HCT116 (cell line): Measurements from ENCODE around the gene KLK8. TPM values are rescaled to one million over a fixed set of nuclear protein-coding genes. Genes with fewer than 3 reads are reported as not detected.

ENCODE experiments used
- ATAC-seq: fragments of 200-7000 bp; cut with Tn5 transposase; 2 replicates; pipeline ENCODE4 v1.9.1; 2020; ENCODE audit warnings: mild to moderate bottlenecking, moderate library complexity
- BruUV-seq: library from RNA; stranded (reverse); fragments of 400-500 nt; replicated peaks from 2 replicates; lab custom pipeline; 2021; lab: Mats Ljungman, UMichigan
- CTCF ChIA-PET: fragments of 300-600 bp; sonication (Branson Sonifier 250); formaldehyde crosslinking; loops from one replicate; lab custom pipeline; 2021; ENCODE audit warnings: antibody characterized with exemption; lab: Charles Lee
- POLR2A ChIA-PET: fragments of 300-600, 350-600 bp; sonication (Branson Sonifier 250); formaldehyde crosslinking; loops from one replicate; lab custom pipeline; 2021; ENCODE audit warnings: antibody characterized with exemption; lab: Charles Lee
- RAD21 ChIA-PET, 2 experiments: fragments of 300-600 bp; sonication (Branson Sonifier 250); formaldehyde crosslinking; loops; one replicate each; lab custom pipeline; 2023; ENCODE audit warnings: low total read pairs in 2 of 2; ENCODE audit not compliant: uncharacterized antibody in 2 of 2, unreplicated experiment in 2 of 2, low non-redundant PET in 1 of 2; lab: Charles Lee
- DNase-seq: peaks from one replicate; pipeline ENCODE4 v3.0.0-alpha.2; 2010; ENCODE audit warnings: low read depth, low spot score
- H2AFZ ChIP-seq: fragments of 200-600 bp; shearing (Covaris generic), sonication (generic); 2 replicates; pipeline ENCODE4 v1.6.1; 2017; ENCODE audit warnings: low read depth, mixed run types, mixed read lengths, antibody characterized with exemption, low read length; ENCODE audit not compliant: poor library complexity, severe bottlenecking
- H3K27ac ChIP-seq: 2 replicates; pipeline ENCODE4 v1.5.1; 2012; ENCODE audit warnings: low read depth, low read length
- H3K27me3 ChIP-seq: fragments of 200-600 bp; sonication (generic); 2 replicates; pipeline ENCODE4 v1.6.1; 2016; ENCODE audit warnings: mixed run types, low read length, mixed read lengths; ENCODE audit not compliant: insufficient read depth
- H3K36me3 ChIP-seq, 2 experiments: fragments of 200-500 bp in 1 of 2; fragments of 200-600 bp in 1 of 2; sonication (Bioruptor generic) in 1 of 2; sonication (generic) in 1 of 2; 2 replicates each; pipeline versions ENCODE4 v1.5.1 to v1.6.1; 2014 to 2016; ENCODE audit warnings: low read length in 2 of 2, inconsistent platforms in 1 of 2, mixed read lengths in 1 of 2, mixed run types in 1 of 2; ENCODE audit not compliant: insufficient read depth in 2 of 2, control insufficient read depth in 1 of 2
- H3K4me1 ChIP-seq, 2 experiments: fragments of 200-600 bp in 1 of 2; sonication (generic) in 1 of 2; 2 replicates each; pipeline versions ENCODE4 v1.5.1 to v1.6.1; 2012 to 2017; ENCODE audit warnings: low read length in 2 of 2, inconsistent platforms in 1 of 2, mild to moderate bottlenecking in 1 of 2, mixed read lengths in 1 of 2, mixed run types in 1 of 2, moderate library complexity in 1 of 2; ENCODE audit not compliant: insufficient read depth in 2 of 2, control insufficient read depth in 1 of 2
- H3K4me2 ChIP-seq: fragments of 200-600 bp; sonication (generic); 2 replicates; pipeline ENCODE4 v1.6.1; 2017; ENCODE audit warnings: mixed run types, low read length, mixed read lengths
- H3K4me3 ChIP-seq, 2 experiments: fragments of 200-600 bp in 1 of 2; sonication (generic) in 1 of 2; replicated peaks in 1 of 2; 2 replicates each; pipeline ENCODE4 v1.5.1; 2011 to 2016; ENCODE audit warnings: low read length in 2 of 2, control low read depth in 1 of 2, low read depth in 1 of 2, mild to moderate bottlenecking in 1 of 2, mixed read lengths in 1 of 2, mixed run types in 1 of 2
- H3K79me2 ChIP-seq: fragments of 200-600 bp; sonication (generic); 2 replicates; pipeline ENCODE4 v1.6.1; 2017; ENCODE audit warnings: mild to moderate bottlenecking, mixed run types, low read length, moderate library complexity, mixed read lengths; ENCODE audit not compliant: insufficient read depth
- H3K9ac ChIP-seq: fragments of 200-600 bp; sonication (generic); 2 replicates; pipeline ENCODE4 v1.6.1; 2016; ENCODE audit warnings: low read length, mixed read lengths
- H3K9me2 ChIP-seq: fragments of 200-600 bp; sonication (generic), shearing (Covaris generic); 2 replicates; pipeline ENCODE4 v1.6.1; 2017; ENCODE audit warnings: mixed run types, mild to moderate bottlenecking, moderate library complexity; ENCODE audit not compliant: insufficient read depth
- H3K9me3 ChIP-seq, 2 experiments: fragments of 200-500 bp in 1 of 2; fragments of 200-600 bp in 1 of 2; sonication (Bioruptor generic) in 1 of 2; sonication (generic) in 1 of 2; 2 replicates each; pipeline ENCODE4 v1.6.1; 2014 to 2017; ENCODE audit warnings: low read length in 2 of 2, mixed read lengths in 2 of 2, inconsistent platforms in 1 of 2, low read depth in 1 of 2, mild to moderate bottlenecking in 1 of 2, mixed run types in 1 of 2, moderate library complexity in 1 of 2; ENCODE audit not compliant: control insufficient read depth in 1 of 2, insufficient read depth in 1 of 2
- H4K20me1 ChIP-seq: fragments of 200-600 bp; sonication (generic), shearing (Covaris generic); 2 replicates; pipeline ENCODE4 v1.6.1; 2017; ENCODE audit warnings: mixed run types, mild to moderate bottlenecking, moderate library complexity; ENCODE audit not compliant: insufficient read depth
- CBX3 ChIP-seq: IDR thresholded peaks from 2 replicates; pipeline ENCODE4 v1.6.1; 2012; ENCODE audit warnings: low read depth
- CEBPB ChIP-seq: IDR thresholded peaks from 2 replicates; pipeline ENCODE4 v1.6.1; 2012; ENCODE audit warnings: low read depth
- EGR1 ChIP-seq: IDR thresholded peaks from 2 replicates; pipeline ENCODE4 v1.6.1; 2012; ENCODE audit warnings: low read depth
- ELF1 ChIP-seq: IDR thresholded peaks from 2 replicates; pipeline ENCODE4 v1.6.1; 2012; ENCODE audit warnings: low read depth, borderline replicate concordance
- EZH2phosphoT487 ChIP-seq: fragments of 200-600 bp; IDR thresholded peaks from 2 replicates; pipeline ENCODE4 v1.6.1; 2018; ENCODE audit warnings: antibody characterized with exemption, borderline replicate concordance
- FOSL1 ChIP-seq: IDR thresholded peaks from 2 replicates; pipeline ENCODE4 v1.6.1; 2012; ENCODE audit warnings: low read depth
- JUND ChIP-seq: IDR thresholded peaks from 2 replicates; pipeline ENCODE4 v1.6.1; 2012
- POLR2A ChIP-seq: IDR thresholded peaks from 2 replicates; pipeline ENCODE4 v1.7.0; 2011; ENCODE audit warnings: borderline replicate concordance; ENCODE audit not compliant: insufficient read depth, insufficient read length; ENCODE audit errors: extremely low read depth
- POLR2AphosphoS5 ChIP-seq: IDR thresholded peaks from 2 replicates; pipeline ENCODE4 v1.6.1; 2011; ENCODE audit warnings: mild to moderate bottlenecking, low read depth, low read length, moderate library complexity
- RAD21 ChIP-seq: IDR thresholded peaks from 2 replicates; pipeline ENCODE4 v1.6.1; 2012; ENCODE audit warnings: low read depth, mild to moderate bottlenecking
- SIN3A ChIP-seq: IDR thresholded peaks from 2 replicates; pipeline ENCODE4 v1.6.1; 2012; ENCODE audit warnings: low read depth
- SP1 ChIP-seq: IDR thresholded peaks from 2 replicates; pipeline ENCODE4 v1.6.1; 2012; ENCODE audit warnings: low read depth
- SRF ChIP-seq: IDR thresholded peaks from 2 replicates; pipeline ENCODE4 v1.6.1; 2012; ENCODE audit warnings: low read depth
- ZFX ChIP-seq: fragments of 450-650 bp; IDR thresholded peaks from 2 replicates; pipeline ENCODE4 v1.6.1; 2017
- ZNF274 ChIP-seq: fragments of 200-500 bp; sonication (Bioruptor generic); IDR thresholded peaks from 2 replicates; pipeline ENCODE4 v1.6.1; 2014; ENCODE audit warnings: mild to moderate bottlenecking, low read depth, low read length, inconsistent platforms
- intact Hi-C: fragments of 100-400 bp; cut with micrococcal nuclease; formaldehyde crosslinking; loops from 2 replicates; pipeline ENCODE4 v1.10.0; 2022
- total RNA-seq: library from RNA; stranded (reverse); gene quantifications from one replicate; pipeline ENCODE4 v1.2.1, GENCODE V29; 2021; ENCODE audit not compliant: unreplicated experiment
- TF ChIP-seq, protein P1 (sequence below): IDR thresholded peaks from 2 replicates; pipeline ENCODE4 v1.6.1; 2012; ENCODE audit warnings: low read depth
- TF ChIP-seq, protein P2 (sequence below): IDR thresholded peaks from 2 replicates; pipeline ENCODE4 v1.6.1; 2011; ENCODE audit warnings: mild to moderate bottlenecking, low read length, moderate library complexity; ENCODE audit not compliant: insufficient replicate concordance; ENCODE audit errors: extremely low read depth
- TF ChIP-seq, protein P3 (sequence below): IDR thresholded peaks from 2 replicates; pipeline ENCODE4 v1.6.1; 2012
- TF ChIP-seq, protein P4 (sequence below): IDR thresholded peaks from 2 replicates; pipeline ENCODE4 v1.6.1; 2012

Gene KLK8
- total RNA-seq, 1 experiment from 2014 or later, result 92.8 TPM

GRCh38 chr19:51019544-51019925, 18.1 kb upstream of the KLK8 start, which contains the start of gene KLK10:
TSS of gene KLK10 (minus strand) at chr19:51019709. CDS start at chr19:51019130, 579 bp downstream.
- ATAC-seq (0 out of 2 replicates have a peak, but pooled peaks have one; percentile 2), DNase-seq (no peak)
- Histone ChIP-seq H3K79me2 (no peaks in the 10 kb centered on the region), H3K9ac (peak within 1 kb of the TSS; percentile 74), H3K27ac (peak within 1 kb of the TSS; percentile 79), H3K36me3 (no peaks in the 10 kb centered on the region), H3K4me2 (peak within 1 kb of the TSS; percentile 80), H3K4me3 (peak within 1 kb of the TSS; percentile 60 to 73), H2AFZ (no peak within 1 kb of the TSS), H3K9me2 (no peaks in the 10 kb centered on the region), H4K20me1 (no peaks in the 10 kb centered on the region), H3K9me3 (no peaks in the 10 kb centered on the region), H3K4me1 (peaks cover 18 to 53% of the 10 kb centered on the region in 2 experiments), H3K27me3 (no peaks in the 10 kb centered on the region)
- POLR2A ChIA-PET, result interaction anchor here (1.1 to 5.4 kb wide), 5 partner anchors 8 to 215 kb away, joined by 3 to 49 read pairs (median 5); partner anchors contain the start of gene KLK8
- intact Hi-C loops, result no loop called here
- no TSS peak for BruUV-seq
- RAD21 ChIA-PET, result no interaction called here
- no peak for TF ChIP-seq SIN3A
- no peak for TF ChIP-seq JUND
- TF ChIP-seq ZFX, result no peak
- no peak for TF ChIP-seq SRF
- TF ChIP-seq RAD21, result no peak
- no peak for TF ChIP-seq CEBPB
- TF ChIP-seq POLR2A, result no peak
- no peak for TF ChIP-seq CBX3
- TF ChIP-seq POLR2AphosphoS5, result no peak
- TF ChIP-seq, protein P1, sequence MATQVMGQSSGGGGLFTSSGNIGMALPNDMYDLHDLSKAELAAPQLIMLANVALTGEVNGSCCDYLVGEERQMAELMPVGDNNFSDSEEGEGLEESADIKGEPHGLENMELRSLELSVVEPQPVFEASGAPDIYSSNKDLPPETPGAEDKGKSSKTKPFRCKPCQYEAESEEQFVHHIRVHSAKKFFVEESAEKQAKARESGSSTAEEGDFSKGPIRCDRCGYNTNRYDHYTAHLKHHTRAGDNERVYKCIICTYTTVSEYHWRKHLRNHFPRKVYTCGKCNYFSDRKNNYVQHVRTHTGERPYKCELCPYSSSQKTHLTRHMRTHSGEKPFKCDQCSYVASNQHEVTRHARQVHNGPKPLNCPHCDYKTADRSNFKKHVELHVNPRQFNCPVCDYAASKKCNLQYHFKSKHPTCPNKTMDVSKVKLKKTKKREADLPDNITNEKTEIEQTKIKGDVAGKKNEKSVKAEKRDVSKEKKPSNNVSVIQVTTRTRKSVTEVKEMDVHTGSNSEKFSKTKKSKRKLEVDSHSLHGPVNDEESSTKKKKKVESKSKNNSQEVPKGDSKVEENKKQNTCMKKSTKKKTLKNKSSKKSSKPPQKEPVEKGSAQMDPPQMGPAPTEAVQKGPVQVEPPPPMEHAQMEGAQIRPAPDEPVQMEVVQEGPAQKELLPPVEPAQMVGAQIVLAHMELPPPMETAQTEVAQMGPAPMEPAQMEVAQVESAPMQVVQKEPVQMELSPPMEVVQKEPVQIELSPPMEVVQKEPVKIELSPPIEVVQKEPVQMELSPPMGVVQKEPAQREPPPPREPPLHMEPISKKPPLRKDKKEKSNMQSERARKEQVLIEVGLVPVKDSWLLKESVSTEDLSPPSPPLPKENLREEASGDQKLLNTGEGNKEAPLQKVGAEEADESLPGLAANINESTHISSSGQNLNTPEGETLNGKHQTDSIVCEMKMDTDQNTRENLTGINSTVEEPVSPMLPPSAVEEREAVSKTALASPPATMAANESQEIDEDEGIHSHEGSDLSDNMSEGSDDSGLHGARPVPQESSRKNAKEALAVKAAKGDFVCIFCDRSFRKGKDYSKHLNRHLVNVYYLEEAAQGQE, result no peak
- TF ChIP-seq, protein P2, sequence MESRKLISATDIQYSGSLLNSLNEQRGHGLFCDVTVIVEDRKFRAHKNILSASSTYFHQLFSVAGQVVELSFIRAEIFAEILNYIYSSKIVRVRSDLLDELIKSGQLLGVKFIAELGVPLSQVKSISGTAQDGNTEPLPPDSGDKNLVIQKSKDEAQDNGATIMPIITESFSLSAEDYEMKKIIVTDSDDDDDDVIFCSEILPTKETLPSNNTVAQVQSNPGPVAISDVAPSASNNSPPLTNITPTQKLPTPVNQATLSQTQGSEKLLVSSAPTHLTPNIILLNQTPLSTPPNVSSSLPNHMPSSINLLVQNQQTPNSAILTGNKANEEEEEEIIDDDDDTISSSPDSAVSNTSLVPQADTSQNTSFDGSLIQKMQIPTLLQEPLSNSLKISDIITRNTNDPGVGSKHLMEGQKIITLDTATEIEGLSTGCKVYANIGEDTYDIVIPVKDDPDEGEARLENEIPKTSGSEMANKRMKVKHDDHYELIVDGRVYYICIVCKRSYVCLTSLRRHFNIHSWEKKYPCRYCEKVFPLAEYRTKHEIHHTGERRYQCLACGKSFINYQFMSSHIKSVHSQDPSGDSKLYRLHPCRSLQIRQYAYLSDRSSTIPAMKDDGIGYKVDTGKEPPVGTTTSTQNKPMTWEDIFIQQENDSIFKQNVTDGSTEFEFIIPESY, result no peak
- TF ChIP-seq ZNF274, result no peak
- TF ChIP-seq, protein P3, sequence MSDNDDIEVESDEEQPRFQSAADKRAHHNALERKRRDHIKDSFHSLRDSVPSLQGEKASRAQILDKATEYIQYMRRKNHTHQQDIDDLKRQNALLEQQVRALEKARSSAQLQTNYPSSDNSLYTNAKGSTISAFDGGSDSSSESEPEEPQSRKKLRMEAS, result no peak
- TF ChIP-seq FOSL1, result no peak
- TF ChIP-seq, protein P4, sequence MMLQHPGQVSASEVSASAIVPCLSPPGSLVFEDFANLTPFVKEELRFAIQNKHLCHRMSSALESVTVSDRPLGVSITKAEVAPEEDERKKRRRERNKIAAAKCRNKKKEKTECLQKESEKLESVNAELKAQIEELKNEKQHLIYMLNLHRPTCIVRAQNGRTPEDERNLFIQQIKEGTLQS, result no peak
- no peak for TF ChIP-seq EGR1
- no peak for TF ChIP-seq ELF1
- TF ChIP-seq SP1, result no peak
- TF ChIP-seq EZH2phosphoT487, result no peak
- CTCF ChIA-PET, result interaction anchor here (0.8 to 7.3 kb wide), 6 partner anchors 18 to 114 kb away, joined by 3 to 140 read pairs (median 6); partner anchors contain the start of gene KLK8
